Right lobe of liver (tissue), 4 donors: Measurements from ENCODE around the gene TK1.

Source experiments
- CTCF ChIP-seq, 4 donors: fragments of 200-600 bp in 3 of 4; fragments of 450-650 bp in 1 of 4; IDR thresholded peaks; one replicate each; pipeline versions ENCODE4 v1.5.1 to v1.8.0; 2016 to 2022; ENCODE audit warnings: antibody characterized with exemption in 4 of 4, mild to moderate bottlenecking in 2 of 4
- POLR2A ChIP-seq: fragments of 450-650 bp; IDR thresholded peaks from one replicate; pipeline ENCODE4 v1.6.1; 2017; ENCODE audit warnings: antibody characterized with exemption, mild to moderate bottlenecking
- donor health status: DM: no; HTN: no; CAD: no.
- donor health status: DM: no; HTN: no; CAD: no.
- donor health status: DM: no; HTN: yes; CAD: no.

GRCh38 chr17:78200451-78200850, 13.6 kb upstream of the TK1 start:
- TF ChIP-seq CTCF (IDR thresholded peaks at IDR 0.05): no peak
- TF ChIP-seq POLR2A: no peak
